Liver (tissue), 9 donors: ENCODE measurements around the gene R3HDML. TPM values are rescaled to one million over a fixed set of nuclear protein-coding genes. Genes with fewer than 3 reads are reported as not detected.

Source experiments
- DNase-seq: peaks from one replicate; pipeline ENCODE4 v3.0.0-alpha.2; 2017; ENCODE audit warnings: low spot score
- H3K27ac ChIP-seq, 2 donors: one replicate each; pipeline ENCODE4 v1.7.0; 2013; ENCODE audit warnings: inconsistent platforms in 2 of 2, low read length in 2 of 2, control low read depth in 1 of 2, low read depth in 1 of 2, mild to moderate bottlenecking in 1 of 2
- H3K27me3 ChIP-seq, 4 donors: one replicate each; pipeline versions ENCODE4 v1.6.1 to v1.7.0; 2013; ENCODE audit warnings: low read length in 3 of 4, inconsistent platforms in 1 of 4, mild to moderate bottlenecking in 1 of 4, moderate library complexity in 1 of 4; ENCODE audit not compliant: control insufficient read depth in 4 of 4, insufficient read depth in 4 of 4
- H3K36me3 ChIP-seq, 4 donors: one replicate each; pipeline versions ENCODE4 v1.6.1 to v1.7.0; 2013; ENCODE audit warnings: low read length in 3 of 4, mild to moderate bottlenecking in 3 of 4, low read depth in 1 of 4, moderate library complexity in 1 of 4; ENCODE audit not compliant: control insufficient read depth in 4 of 4, insufficient read depth in 3 of 4
- H3K4me1 ChIP-seq, 4 donors: one replicate each; pipeline versions ENCODE4 v1.6.1 to v1.7.0; 2013; ENCODE audit warnings: low read length in 3 of 4, mild to moderate bottlenecking in 3 of 4, moderate library complexity in 1 of 4; ENCODE audit not compliant: control insufficient read depth in 4 of 4, insufficient read depth in 4 of 4
- H3K4me3 ChIP-seq, 3 donors: one replicate each; pipeline versions ENCODE4 v1.6.1 to v1.7.0; 2013; ENCODE audit warnings: low read length in 3 of 3, control low read depth in 1 of 3, low read depth in 1 of 3, mild to moderate bottlenecking in 1 of 3
- H3K9ac ChIP-seq, 2 donors: one replicate each; pipeline ENCODE4 v1.7.0; 2013; ENCODE audit warnings: low read length in 2 of 2, mild to moderate bottlenecking in 2 of 2, moderate library complexity in 2 of 2, control low read depth in 1 of 2, low read depth in 1 of 2
- H3K9me3 ChIP-seq, 4 donors: one replicate each; pipeline versions ENCODE4 v1.6.1 to v1.7.0; 2013; ENCODE audit warnings: low read length in 3 of 4; ENCODE audit not compliant: control insufficient read depth in 4 of 4
- ATF3 ChIP-seq: IDR thresholded peaks from 2 replicates; pipeline ENCODE4 v1.6.1; 2016; ENCODE audit warnings: antibody characterized with exemption
- CTCF ChIP-seq: fragments of 150-350 bp; IDR thresholded peaks from 2 replicates; pipeline ENCODE4 v1.5.1; 2017; ENCODE audit warnings: improper control_type of control experiment, low read depth, low read length; ENCODE audit not compliant: missing input control
- EGR1 ChIP-seq, 2 donors: IDR thresholded peaks; 2 replicates each; pipeline ENCODE4 v1.6.1; 2016 to 2018; ENCODE audit warnings: antibody characterized with exemption in 2 of 2, low read depth in 2 of 2
- FOXA1 ChIP-seq: IDR thresholded peaks from 2 replicates; pipeline ENCODE4 v1.6.1; 2016; ENCODE audit warnings: antibody characterized with exemption
- FOXA2 ChIP-seq: IDR thresholded peaks from 2 replicates; pipeline ENCODE4 v1.6.1; 2016; ENCODE audit warnings: antibody characterized with exemption
- GABPA ChIP-seq, 2 donors: IDR thresholded peaks in 1 of 2; conservative IDR thresholded peaks in 1 of 2; 2 replicates each; pipeline ENCODE4 v1.6.1; 2016; ENCODE audit warnings: antibody characterized with exemption in 2 of 2, mild to moderate bottlenecking in 1 of 2, moderate library complexity in 1 of 2
- HNF4A ChIP-seq, 2 donors: conservative IDR thresholded peaks; 2 replicates each; pipeline ENCODE4 v1.6.1; 2016; ENCODE audit warnings: antibody characterized with exemption in 2 of 2, mild to moderate bottlenecking in 2 of 2
- HNF4G ChIP-seq: IDR thresholded peaks from 2 replicates; pipeline ENCODE4 v1.6.1; 2016; ENCODE audit warnings: antibody characterized with exemption
- JUND ChIP-seq, 2 donors: IDR thresholded peaks; 2 replicates each; pipeline ENCODE4 v1.6.1; 2016; ENCODE audit warnings: antibody characterized with exemption in 2 of 2
- MAX ChIP-seq: IDR thresholded peaks from 2 replicates; pipeline ENCODE4 v1.6.1; 2016; ENCODE audit warnings: antibody characterized with exemption
- NR2F2 ChIP-seq: IDR thresholded peaks from 2 replicates; pipeline ENCODE4 v1.6.1; 2016; ENCODE audit warnings: antibody characterized with exemption
- RAD21 ChIP-seq, 2 donors: IDR thresholded peaks; 2 replicates each; pipeline ENCODE4 v1.6.1; 2016; ENCODE audit warnings: antibody characterized with exemption in 2 of 2, mild to moderate bottlenecking in 2 of 2
- REST ChIP-seq: IDR thresholded peaks from 2 replicates; pipeline ENCODE4 v1.6.1; 2016; ENCODE audit warnings: antibody characterized with exemption, mild to moderate bottlenecking
- RXRA ChIP-seq, 2 donors: IDR thresholded peaks; 2 replicates each; pipeline ENCODE4 v1.6.1; 2017 to 2018; ENCODE audit warnings: antibody characterized with exemption in 2 of 2, mild to moderate bottlenecking in 1 of 2
- SP1 ChIP-seq: IDR thresholded peaks from 2 replicates; pipeline ENCODE4 v1.6.1; 2018; ENCODE audit warnings: antibody characterized with exemption, mild to moderate bottlenecking
- TAF1 ChIP-seq: conservative IDR thresholded peaks from 2 replicates; pipeline ENCODE4 v1.6.1; 2016; ENCODE audit warnings: antibody characterized with exemption, mild to moderate bottlenecking
- YY1 ChIP-seq: IDR thresholded peaks from 2 replicates; pipeline ENCODE4 v1.6.1; 2016; ENCODE audit warnings: antibody characterized with exemption, mild to moderate bottlenecking
- ZBTB33 ChIP-seq: IDR thresholded peaks from 2 replicates; pipeline ENCODE4 v1.6.1; 2016; ENCODE audit warnings: antibody characterized with exemption
- WGBS: extraction: QIAGEN DNeasy Blood & Tissue Kit; methylation state at CpG from one replicate; pipeline ENCODE4 v1.1.7; 2013; 5-methylcytosine and 5-hydroxymethylcytosine counted together
- polyA plus RNA-seq, 2 donors: library from polyadenylated mRNA; stranded (reverse) in 1 of 2; unstranded in 1 of 2; fragments of 200-250 nt in 1 of 2; fragments of >200 nt in 1 of 2; fragmentation: Nextera tagmentation in 1 of 2; extraction: Ambion mirVana in 1 of 2; gene quantifications; one replicate each; pipeline versions ENCODE4 v1.2.1 to v1.2.3, GENCODE V29; 2013 to 2015
- total RNA-seq, 2 donors: library from RNA; depleted of rRNA; stranded (reverse); fragments of >200 nt; gene quantifications; one replicate each; pipeline ENCODE4 v1.2.3, GENCODE V29; 2014
- donor health status: healthy.
- donor health status: healthy.
- donor health status: healthy.
- donor health status: healthy.
- donor health status: healthy.

Gene R3HDML
- total and polyA plus RNA-seq, 4 donors, result not detected

- DNase-seq, result no peak
- Histone ChIP-seq H3K4me3 (no peak overlapping the region), H3K4me1 (peaks cover 0 to 4% (median 3%) of the 10 kb centered on the region in 4 donors), H3K27me3 (peaks cover 0 to 2% (median 0%) of the 10 kb centered on the region in 4 donors), H3K36me3 (no peaks in the 10 kb centered on the region), H3K9me3 (no peaks in the 10 kb centered on the region), H3K9ac (no peak overlapping the region), H3K27ac (no peak overlapping the region)
- WGBS, result 93% methylated on average over 2 of the region's 2 CpGs
- no peak for TF ChIP-seq ZBTB33
- TF ChIP-seq EGR1 (IDR thresholded peaks at IDR 0.05; ENCODE audit: low read depth in 2 of 2), result no peak
- TF ChIP-seq SP1, result no peak
- no peak for TF ChIP-seq REST
- no peak for TF ChIP-seq CTCF
- TF ChIP-seq FOXA1, result no peak
- TF ChIP-seq RXRA (IDR thresholded peaks at IDR 0.05), result no peak
- TF ChIP-seq GABPA (IDR thresholded peaks at IDR 0.05 in 1 of 2, conservative IDR thresholded peaks at IDR 0.05 in 1 of 2), result no peak
- TF ChIP-seq FOXA2, result no peak
- TF ChIP-seq HNF4A (conservative IDR thresholded peaks at IDR 0.05), result no peak
- no peak for TF ChIP-seq NR2F2
- no peak for TF ChIP-seq TAF1
- no peak for TF ChIP-seq YY1
- TF ChIP-seq RAD21 (IDR thresholded peaks at IDR 0.05), result no peak
- no peak for TF ChIP-seq JUND (IDR thresholded peaks at IDR 0.05)
- no peak for TF ChIP-seq HNF4G
- no peak for TF ChIP-seq MAX
Observed at GRCh38 chr20:44331201-44331600, 5.6 kb upstream of the R3HDML start.

GRCh38 chr20:44334306-44334705, 2.5 kb upstream of the R3HDML start:
- H3K36me3 ChIP-seq, result no peaks in the 10 kb centered on the region
- H3K9ac ChIP-seq, result no peak overlapping the region
- H3K9me3 ChIP-seq, result no peaks in the 10 kb centered on the region
- 57% methylated on average over 8 of the region's 8 CpGs for WGBS
- peaks cover 0 to 6% (median 0%) of the 10 kb centered on the region in 4 donors for H3K27me3 ChIP-seq
- no peak for DNase-seq
- no peaks in the 10 kb centered on the region for H3K4me1 ChIP-seq
- no peak overlapping the region for H3K4me3 ChIP-seq
- no peak overlapping the region for H3K27ac ChIP-seq
- TF ChIP-seq HNF4A (conservative IDR thresholded peaks at IDR 0.05) (no peak), EGR1 (IDR thresholded peaks at IDR 0.05; ENCODE audit: low read depth in 2 of 2) (no peak), ZBTB33 (no peak), NR2F2 (no peak), FOXA1 (no peak), HNF4G (no peak), MAX (no peak), JUND (IDR thresholded peaks at IDR 0.05) (no peak), FOXA2 (no peak), CTCF (no peak), ATF3 (no peak), TAF1 (no peak)
